WTC11 (cell line): ENCODE results near the gene FGR.

ENCODE experiments used
- ATF2 ChIP-seq: sonication (generic); formaldehyde crosslinking; IDR thresholded peaks from 2 replicates; pipeline ENCODE4 v1.8.1; 2022; ENCODE audit warnings: low read depth, missing genetic modification reagents, borderline replicate concordance
- CREB1 ChIP-seq: sonication (generic); formaldehyde crosslinking; IDR thresholded peaks from 2 replicates; pipeline ENCODE4 v1.8.0; 2023; ENCODE audit warnings: mild to moderate bottlenecking, missing genetic modification reagents
- CTCF ChIP-seq: fragments of 200-600 bp; IDR thresholded peaks from 2 replicates; pipeline ENCODE4 v1.8.0; 2022; ENCODE audit warnings: antibody characterized with exemption
- MAX ChIP-seq: sonication (generic); formaldehyde crosslinking; IDR thresholded peaks from 2 replicates; pipeline ENCODE4 v1.8.0; 2022; ENCODE audit warnings: mild to moderate bottlenecking, missing genetic modification reagents
- NFYB ChIP-seq: sonication (generic); formaldehyde crosslinking; conservative IDR thresholded peaks from 2 replicates; pipeline ENCODE4 v1.8.0; 2022; ENCODE audit warnings: low read depth, missing genetic modification reagents
- OVOL2 ChIP-seq: fragments of 250-450 bp; sonication (Bioruptor Pico); IDR thresholded peaks from 2 replicates; pipeline ENCODE4 v1.9.0; 2021; ENCODE audit warnings: mild to moderate bottlenecking, borderline replicate concordance
- SMAD4 ChIP-seq: sonication (generic); formaldehyde crosslinking; IDR thresholded peaks from 2 replicates; pipeline ENCODE4 v1.8.0; 2022; ENCODE audit warnings: mild to moderate bottlenecking, missing genetic modification reagents
- STAT6 ChIP-seq: sonication (generic); formaldehyde crosslinking; conservative IDR thresholded peaks from 2 replicates; pipeline ENCODE4 v1.8.1; 2023; ENCODE audit warnings: mild to moderate bottlenecking, low read depth, missing genetic modification reagents, moderate library complexity
- ZNF263 ChIP-seq: sonication (generic); formaldehyde crosslinking; IDR thresholded peaks from 2 replicates; pipeline ENCODE4 v1.8.1; 2022; ENCODE audit warnings: low read depth, mild to moderate bottlenecking, moderate library complexity, missing genetic modification reagents

GRCh38 chr1:27589441-27589840, 45.5 kb downstream of the FGR start:
- TF ChIP-seq MAX (CRISPR knock-in tag) (no peak), CREB1 (CRISPR knock-in tag) (no peak), OVOL2 (no peak), SMAD4 (CRISPR knock-in tag) (no peak), CTCF (no peak), STAT6 (CRISPR knock-in tag) (no peak), ZNF263 (no peak), NFYB (CRISPR knock-in tag) (no peak), ATF2 (CRISPR knock-in tag) (no peak)
